ENCODE results near the gene STPG4. TPM values are rescaled to one million over a fixed set of nuclear protein-coding genes. Genes with fewer than 3 reads are reported as not detected.

Gene STPG4
- total RNA-seq, 1 experiment from 2014 or later, result 0.79 TPM

GRCh38 chr2:47054868-47055267 is 100.2 kb downstream of the STPG4 start:
- H3K36me3 Mint-ChIP-seq (ENCODE audit: insufficient read depth, unreplicated experiment), result peaks cover 77% of the 10 kb centered on the region
- H3K27me3 Mint-ChIP-seq (ENCODE audit: insufficient read depth, unreplicated experiment), result no peaks in the 10 kb centered on the region
- H3K9me3 ChIP-seq, result no peaks in the 10 kb centered on the region
- no peak for DNase-seq
- H3K9me3 Mint-ChIP-seq (ENCODE audit: unreplicated experiment), result no peaks in the 10 kb centered on the region
- no peak overlapping the region for H3K4me3 ChIP-seq (ENCODE audit: low read depth, low read length)
- no peak for TF ChIP-seq CTCF (IDR thresholded peaks at IDR 0.05; ENCODE audit: insufficient read depth in 1 of 2, low read depth in 1 of 2, low read length in 1 of 2, severe bottlenecking in 1 of 2, unreplicated experiment in 1 of 2)
- peaks cover 19% of the 10 kb centered on the region for H3K4me1 Mint-ChIP-seq (ENCODE audit: low read depth, unreplicated experiment)
- intact Hi-C loops (cut with micrococcal nuclease; ENCODE audit: unreplicated experiment), result loop anchor here (1.0 kb wide), 1 partner anchor 12 kb away; no protein-coding TSS in a partner anchor
- ChIA-PET CTCF (no interaction called here), POLR2A (interaction anchor here (0.6 kb wide), 1 partner anchor 360 kb away, joined by 15 read pairs; no protein-coding TSS in a partner anchor)
- BruUV-seq (replicated peaks), result no TSS peak
- H3K36me3 ChIP-seq (ENCODE audit: control insufficient read depth, insufficient read depth, low read length), result no peaks in the 10 kb centered on the region
- no peak overlapping the region for H3K4me3 Mint-ChIP-seq (ENCODE audit: unreplicated experiment)
- no peaks in the 10 kb centered on the region for H3K4me1 ChIP-seq
- no peak overlapping the region for H3K27ac Mint-ChIP-seq (ENCODE audit: unreplicated experiment)
- no peaks in the 10 kb centered on the region for H3K27me3 ChIP-seq (replicated peaks; ENCODE audit: control insufficient read depth, insufficient read depth, low read length)

GRCh38 chr2:47054036-47054555 is 101.0 kb downstream of the STPG4 start:
- intact Hi-C loops (cut with micrococcal nuclease; ENCODE audit: unreplicated experiment), result no loop called here
- Histone ChIP-seq H3K4me1 (no peaks in the 10 kb centered on the region), H3K9me3 (no peaks in the 10 kb centered on the region), H3K27me3 (replicated peaks; ENCODE audit: control insufficient read depth, insufficient read depth, low read length) (no peaks in the 10 kb centered on the region), H3K36me3 (ENCODE audit: control insufficient read depth, insufficient read depth, low read length) (no peaks in the 10 kb centered on the region), H3K4me3 (ENCODE audit: low read depth, low read length) (no peak overlapping the region)
- Mint-ChIP-seq H3K4me1 (ENCODE audit: low read depth, unreplicated experiment) (peaks cover 19% of the 10 kb centered on the region), H3K36me3 (ENCODE audit: insufficient read depth, unreplicated experiment) (peaks cover 71% of the 10 kb centered on the region), H3K27me3 (ENCODE audit: insufficient read depth, unreplicated experiment) (no peaks in the 10 kb centered on the region), H3K4me3 (ENCODE audit: unreplicated experiment) (no peak overlapping the region), H3K27ac (ENCODE audit: unreplicated experiment) (no peak overlapping the region), H3K9me3 (ENCODE audit: unreplicated experiment) (no peaks in the 10 kb centered on the region)
- CTCF ChIA-PET, result no interaction called here
- TF ChIP-seq CTCF (IDR thresholded peaks at IDR 0.05; ENCODE audit: insufficient read depth in 1 of 2, low read depth in 1 of 2, low read length in 1 of 2, severe bottlenecking in 1 of 2, unreplicated experiment in 1 of 2), result no peak
- BruUV-seq (replicated peaks), result no TSS peak
- DNase-seq, result no peak
- POLR2A ChIA-PET, result no interaction called here

GRCh38 chr2:47052847-47053246 is 102.3 kb downstream of the STPG4 start:
- H3K4me3 Mint-ChIP-seq (ENCODE audit: unreplicated experiment), result no peak overlapping the region
- Histone ChIP-seq H3K4me1 (no peaks in the 10 kb centered on the region), H3K27me3 (replicated peaks; ENCODE audit: control insufficient read depth, insufficient read depth, low read length) (no peaks in the 10 kb centered on the region), H3K36me3 (ENCODE audit: control insufficient read depth, insufficient read depth, low read length) (no peaks in the 10 kb centered on the region), H3K9me3 (no peaks in the 10 kb centered on the region), H3K4me3 (ENCODE audit: low read depth, low read length) (no peak overlapping the region)
- no TSS peak for BruUV-seq (replicated peaks)
- peaks cover 17% of the 10 kb centered on the region for H3K4me1 Mint-ChIP-seq (ENCODE audit: low read depth, unreplicated experiment)
- DNase-seq, result no peak
- no peak for TF ChIP-seq CTCF (IDR thresholded peaks at IDR 0.05; ENCODE audit: insufficient read depth in 1 of 2, low read depth in 1 of 2, low read length in 1 of 2, severe bottlenecking in 1 of 2, unreplicated experiment in 1 of 2)
- CTCF ChIA-PET, result no interaction called here
- peaks cover 63% of the 10 kb centered on the region for H3K36me3 Mint-ChIP-seq (ENCODE audit: insufficient read depth, unreplicated experiment)
- H3K27ac Mint-ChIP-seq (ENCODE audit: unreplicated experiment), result no peak overlapping the region
- no peaks in the 10 kb centered on the region for H3K9me3 Mint-ChIP-seq (ENCODE audit: unreplicated experiment)
- H3K27me3 Mint-ChIP-seq (ENCODE audit: insufficient read depth, unreplicated experiment), result no peaks in the 10 kb centered on the region
- intact Hi-C loops (cut with micrococcal nuclease; ENCODE audit: unreplicated experiment), result no loop called here
- POLR2A ChIA-PET, result no interaction called here
